Measurements from ENCODE around the gene IL4I1.

The IL4I1 gene

GRCh38 chr19:49923055-49924003, 26.6 kb upstream of the IL4I1 start:
- FAIRE-seq: no peak

GRCh38 chr19:49921871-49922795, 25.4 kb upstream of the IL4I1 start:
- no peak for FAIRE-seq

- FAIRE-seq: no peak
These were observed 24.1 kb upstream of the IL4I1 start for GRCh38 chr19:49920624-49921363.

GRCh38 chr19:49918089-49918488, 21.4 kb upstream of the IL4I1 start:
- FAIRE-seq: no peak

- no peak for FAIRE-seq
These were observed 20.4 kb upstream of the IL4I1 start for GRCh38 chr19:49916839-49917733.

GRCh38 chr19:49915271-49915670, 18.6 kb upstream of the IL4I1 start:
- no peak for FAIRE-seq

- FAIRE-seq: no peak
These were observed 17.0 kb upstream of the IL4I1 start for GRCh38 chr19:49913720-49914119.

- no peak for FAIRE-seq
These were observed 16.4 kb upstream of the IL4I1 start for GRCh38 chr19:49912965-49913685.

- FAIRE-seq: no peak
These were observed 14.9 kb upstream of the IL4I1 start for GRCh38 chr19:49911381-49912145.

GRCh38 chr19:49910179-49910578, 13.5 kb upstream of the IL4I1 start:
- no peak for FAIRE-seq

- FAIRE-seq: no peak
These were observed 12.1 kb upstream of the IL4I1 start for GRCh38 chr19:49908480-49909420.

- no peak for FAIRE-seq
These were observed 11.2 kb upstream of the IL4I1 start for GRCh38 chr19:49907745-49908446.

GRCh38 chr19:49906879-49907564, 10.3 kb upstream of the IL4I1 start:
- no peak for FAIRE-seq

GRCh38 chr19:49904136-49904535, 7.4 kb upstream of the IL4I1 start:
- no peak for FAIRE-seq

GRCh38 chr19:49895566-49896297, 955 bp downstream of the IL4I1 start:
- no peak for FAIRE-seq

- FAIRE-seq: no peak
These were observed 1.7 kb downstream of the IL4I1 start for GRCh38 chr19:49894879-49895565.

Data from colon (tissue), 2 donors.